ENCODE measurements around the gene MAP3K10.
"Not testable (repeated sequence)": the region's sequence is repeated elsewhere in the genome, so short reads cannot be mapped to it uniquely, and the experiment has no call there.

MAP3K10 gene

GRCh38 chr19:40190891-40191835 lies at the start of gene MAP3K10:
MAP3K10 (plus strand) TSS chr19:40191426; CDS start chr19:40192032, 606 bp downstream.
- Mint-ChIP-seq H3K36me3 (ENCODE audit: low read depth) (peaks cover 3% of the 10 kb centered on the region), H3K4me1 (ENCODE audit: low read depth) (peaks cover 19% of the 10 kb centered on the region), H3K27ac (peak within 1 kb of the TSS; percentile 93), H3K27me3 (ENCODE audit: low read depth) (no peaks in the 10 kb centered on the region), H3K9me3 (no peaks in the 10 kb centered on the region), H3K4me3 (peak within 1 kb of the TSS; percentile 87)

GRCh38 chr19:40141551-40141950 lies 49.7 kb upstream of the MAP3K10 start:
- no peak overlapping the region for H3K27ac Mint-ChIP-seq
- no peak overlapping the region for H3K4me3 Mint-ChIP-seq
- H3K9me3 Mint-ChIP-seq = no peaks in the 10 kb centered on the region
- peaks cover 12% of the 10 kb centered on the region for H3K27me3 Mint-ChIP-seq (ENCODE audit: low read depth)
- peaks cover 22% of the 10 kb centered on the region for H3K4me1 Mint-ChIP-seq (ENCODE audit: low read depth)
- no peaks in the 10 kb centered on the region for H3K36me3 Mint-ChIP-seq (ENCODE audit: low read depth)

DNA sequence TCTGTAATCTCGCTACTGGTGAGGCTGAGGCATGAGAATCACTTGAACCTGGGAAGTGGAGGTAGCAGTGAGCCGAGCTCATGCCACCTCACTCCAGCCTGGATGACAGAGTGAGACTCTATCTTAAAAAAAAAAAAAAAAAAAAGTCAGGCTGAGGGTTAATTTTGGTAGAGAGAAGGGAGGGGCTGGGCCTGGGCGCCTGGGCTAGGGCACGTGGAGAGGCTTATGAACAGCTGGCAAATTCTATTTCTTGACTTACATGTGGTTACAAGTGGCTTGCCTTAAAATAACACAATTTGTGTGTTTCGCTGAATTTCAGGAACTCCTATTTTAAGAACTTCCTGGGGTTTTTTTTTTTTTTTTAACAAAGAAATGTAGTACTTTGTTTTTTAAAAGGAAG lies 47.6 kb upstream of the MAP3K10 start:
- peaks cover 6% of the 10 kb centered on the region for H3K27me3 Mint-ChIP-seq (ENCODE audit: low read depth)
- peaks cover 34% of the 10 kb centered on the region for H3K4me1 Mint-ChIP-seq (ENCODE audit: low read depth)
- H3K27ac Mint-ChIP-seq = peak overlapping the region; percentile 68
- no peaks in the 10 kb centered on the region for H3K36me3 Mint-ChIP-seq (ENCODE audit: low read depth)
- H3K9me3 Mint-ChIP-seq = no peaks in the 10 kb centered on the region
- peak overlapping the region; percentile 34 for H3K4me3 Mint-ChIP-seq

DNA sequence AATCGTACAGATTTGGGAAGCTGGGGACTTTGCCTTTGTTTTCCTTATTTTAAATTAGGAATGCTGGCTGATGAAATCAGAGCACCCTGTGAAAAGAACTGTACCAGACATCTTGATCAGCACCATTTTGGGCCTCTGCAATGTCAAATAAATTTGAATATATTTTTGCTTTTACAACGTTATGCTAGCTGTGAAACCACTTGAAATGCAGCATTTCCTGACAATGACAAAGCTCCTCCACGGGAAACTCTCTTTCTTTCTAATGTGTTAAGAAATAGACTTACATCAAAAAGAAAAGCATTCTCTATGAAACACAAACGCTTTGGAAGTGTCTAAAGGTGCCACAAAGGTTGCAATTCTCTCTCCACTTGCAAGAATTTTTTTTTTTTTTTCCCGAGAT lies 47.1 kb upstream of the MAP3K10 start:
- H3K27me3 Mint-ChIP-seq (ENCODE audit: low read depth) = peaks cover 6% of the 10 kb centered on the region
- H3K36me3 Mint-ChIP-seq (ENCODE audit: low read depth) = no peaks in the 10 kb centered on the region
- peak overlapping the region; percentile 85 for H3K27ac Mint-ChIP-seq
- H3K4me3 Mint-ChIP-seq = peak overlapping the region; percentile 56
- no peaks in the 10 kb centered on the region for H3K9me3 Mint-ChIP-seq
- H3K4me1 Mint-ChIP-seq (ENCODE audit: low read depth) = peaks cover 34% of the 10 kb centered on the region

- Mint-ChIP-seq H3K4me1 (ENCODE audit: low read depth) (peaks cover 29% of the 10 kb centered on the region), H3K4me3 (peak overlapping the region; percentile 7)
These were observed 46.1 kb upstream of the MAP3K10 start for GRCh38 chr19:40144947-40145748.

GRCh38 chr19:40145749-40146029 lies 45.5 kb upstream of the MAP3K10 start:
- peaks cover 29% of the 10 kb centered on the region for H3K4me1 Mint-ChIP-seq (ENCODE audit: low read depth)
- not testable (repeated sequence) for H3K4me3 Mint-ChIP-seq; H3K36me3 Mint-ChIP-seq (ENCODE audit: low read depth); H3K27me3 Mint-ChIP-seq (ENCODE audit: low read depth); H3K27ac Mint-ChIP-seq; H3K9me3 Mint-ChIP-seq

More at GRCh38 chr19:40144947-40145748, 46.1 kb upstream of the MAP3K10 start:
- no peaks in the 10 kb centered on the region for H3K27me3 Mint-ChIP-seq (ENCODE audit: low read depth)
- H3K27ac Mint-ChIP-seq = peak overlapping the region; percentile 46
- H3K9me3 Mint-ChIP-seq = no peaks in the 10 kb centered on the region
- no peaks in the 10 kb centered on the region for H3K36me3 Mint-ChIP-seq (ENCODE audit: low read depth)

- no peaks in the 10 kb centered on the region for H3K36me3 Mint-ChIP-seq (ENCODE audit: low read depth)
- no peak overlapping the region for H3K4me3 Mint-ChIP-seq
- H3K27ac Mint-ChIP-seq = no peak overlapping the region
- peaks cover 29% of the 10 kb centered on the region for H3K4me1 Mint-ChIP-seq (ENCODE audit: low read depth)
- no peaks in the 10 kb centered on the region for H3K27me3 Mint-ChIP-seq (ENCODE audit: low read depth)
- H3K9me3 Mint-ChIP-seq = no peaks in the 10 kb centered on the region
These were observed 43.9 kb upstream of the MAP3K10 start for GRCh38 chr19:40147338-40147692.

- Mint-ChIP-seq H3K27ac (peak overlapping the region; percentile 49), H3K4me3 (no peak overlapping the region), H3K9me3 (no peaks in the 10 kb centered on the region), H3K27me3 (ENCODE audit: low read depth) (no peaks in the 10 kb centered on the region), H3K4me1 (ENCODE audit: low read depth) (peaks cover 29% of the 10 kb centered on the region), H3K36me3 (ENCODE audit: low read depth) (no peaks in the 10 kb centered on the region)
These were observed 43.4 kb upstream of the MAP3K10 start for GRCh38 chr19:40147693-40148347.

DNA sequence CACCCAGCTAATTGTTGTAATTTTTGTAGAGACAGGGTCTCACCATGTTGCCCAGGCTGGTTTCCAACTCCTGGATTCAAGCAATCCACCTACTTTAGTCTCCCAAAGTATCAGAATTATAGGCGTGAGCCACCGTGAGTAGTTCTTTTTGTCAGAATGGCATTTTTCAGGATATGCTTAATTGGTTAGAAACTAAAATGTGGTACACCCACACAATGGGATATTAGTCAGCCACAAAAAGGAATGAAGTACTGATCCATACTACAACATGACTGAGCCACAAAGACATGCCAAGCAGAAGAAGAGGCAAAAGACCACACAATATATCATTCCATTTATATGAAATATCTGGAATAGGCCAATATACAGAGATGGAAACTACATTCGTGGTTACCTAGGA lies 41.7 kb upstream of the MAP3K10 start:
- no peak overlapping the region for H3K4me3 Mint-ChIP-seq
- peaks cover 17% of the 10 kb centered on the region for H3K4me1 Mint-ChIP-seq (ENCODE audit: low read depth)
- H3K27ac Mint-ChIP-seq = no peak overlapping the region
- no peaks in the 10 kb centered on the region for H3K9me3 Mint-ChIP-seq
- no peaks in the 10 kb centered on the region for H3K36me3 Mint-ChIP-seq (ENCODE audit: low read depth)
- H3K27me3 Mint-ChIP-seq (ENCODE audit: low read depth) = no peaks in the 10 kb centered on the region

GRCh38 chr19:40150170-40150569 lies 41.1 kb upstream of the MAP3K10 start:
- H3K9me3 Mint-ChIP-seq = no peaks in the 10 kb centered on the region
- no peaks in the 10 kb centered on the region for H3K36me3 Mint-ChIP-seq (ENCODE audit: low read depth)
- H3K4me3 Mint-ChIP-seq = no peak overlapping the region
- peaks cover 12% of the 10 kb centered on the region for H3K4me1 Mint-ChIP-seq (ENCODE audit: low read depth)
- H3K27me3 Mint-ChIP-seq (ENCODE audit: low read depth) = no peaks in the 10 kb centered on the region
- no peak overlapping the region for H3K27ac Mint-ChIP-seq

- peaks cover 4% of the 10 kb centered on the region for H3K4me1 Mint-ChIP-seq (ENCODE audit: low read depth)
- H3K4me3 Mint-ChIP-seq = no peak overlapping the region
- no peaks in the 10 kb centered on the region for H3K27me3 Mint-ChIP-seq (ENCODE audit: low read depth)
- no peaks in the 10 kb centered on the region for H3K36me3 Mint-ChIP-seq (ENCODE audit: low read depth)
- no peak overlapping the region for H3K27ac Mint-ChIP-seq
- H3K9me3 Mint-ChIP-seq = no peaks in the 10 kb centered on the region
These were observed 37.0 kb upstream of the MAP3K10 start for GRCh38 chr19:40154121-40154680.

- H3K9me3 Mint-ChIP-seq = no peaks in the 10 kb centered on the region
- H3K27me3 Mint-ChIP-seq (ENCODE audit: low read depth) = no peaks in the 10 kb centered on the region
- H3K4me1 Mint-ChIP-seq (ENCODE audit: low read depth) = peaks cover 4% of the 10 kb centered on the region
- no peaks in the 10 kb centered on the region for H3K36me3 Mint-ChIP-seq (ENCODE audit: low read depth)
- no peak overlapping the region for H3K4me3 Mint-ChIP-seq
- H3K27ac Mint-ChIP-seq = no peak overlapping the region
These were observed 35.4 kb upstream of the MAP3K10 start for GRCh38 chr19:40155749-40156265.

DNA sequence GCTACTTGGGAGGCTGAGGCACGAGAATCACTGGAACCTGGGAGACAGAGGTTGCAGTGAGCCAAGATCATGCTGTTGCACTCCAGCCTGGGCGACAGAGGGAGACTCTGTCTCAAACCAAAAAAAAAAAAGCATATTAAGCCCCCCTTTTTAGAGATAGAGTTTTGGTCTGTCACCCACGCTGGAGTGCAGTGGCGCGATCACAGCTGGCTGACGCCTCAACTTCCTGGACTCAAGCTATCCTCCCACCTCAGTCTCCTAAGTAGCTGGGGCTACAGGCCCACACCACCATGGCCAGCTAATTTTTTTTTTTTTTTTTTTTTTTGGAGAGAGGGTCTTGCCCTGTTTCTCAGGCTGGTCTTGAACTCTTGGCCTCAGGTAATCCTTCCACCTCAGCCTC lies 34.2 kb upstream of the MAP3K10 start:
- Mint-ChIP-seq H3K4me1 (ENCODE audit: low read depth) (peaks cover 4% of the 10 kb centered on the region), H3K27me3 (ENCODE audit: low read depth) (no peaks in the 10 kb centered on the region), H3K27ac (no peak overlapping the region)

DNA sequence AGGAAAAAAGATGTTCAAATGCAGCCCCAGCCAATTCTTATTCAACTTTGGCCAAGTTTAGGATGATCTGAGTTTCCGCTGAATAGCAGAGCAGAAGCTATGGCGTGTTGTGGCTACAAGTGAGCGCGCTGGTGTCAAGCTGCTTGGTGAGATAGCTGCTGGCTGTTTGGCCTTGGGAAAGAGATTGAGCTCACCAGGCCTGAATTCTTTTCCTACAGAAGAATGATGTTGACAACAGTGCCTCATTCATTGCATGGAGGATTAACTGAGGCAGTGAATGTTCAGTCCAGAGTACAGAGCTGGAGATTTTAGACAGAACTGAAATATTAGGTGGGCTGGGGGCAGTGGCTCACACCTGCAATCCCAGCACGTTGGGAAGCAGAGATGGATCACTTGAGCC lies 31.5 kb upstream of the MAP3K10 start:
- no peaks in the 10 kb centered on the region for H3K9me3 Mint-ChIP-seq
- no peaks in the 10 kb centered on the region for H3K36me3 Mint-ChIP-seq (ENCODE audit: low read depth)
- H3K4me1 Mint-ChIP-seq (ENCODE audit: low read depth) = peaks cover 4% of the 10 kb centered on the region
- H3K4me3 Mint-ChIP-seq = no peak overlapping the region
- no peak overlapping the region for H3K27ac Mint-ChIP-seq
- no peaks in the 10 kb centered on the region for H3K27me3 Mint-ChIP-seq (ENCODE audit: low read depth)

More for the DNA sequence above, 34.2 kb upstream of the MAP3K10 start:
- Mint-ChIP-seq H3K9me3 (no peaks in the 10 kb centered on the region), H3K4me3 (no peak overlapping the region), H3K36me3 (ENCODE audit: low read depth) (no peaks in the 10 kb centered on the region)

Data from T-helper 1 cell treated with Interleukin-12 subunit alpha and Interleukin-12 subunit beta and Interleukin-4 antibody, amounts not matched to agents 30 μg/mL and 1 μg/mL, for 36 hours (primary cell).